Gastrocnemius medialis (tissue), 4 donors: ENCODE data around the gene HHEX. TPM values are rescaled to one million over a fixed set of nuclear protein-coding genes. Genes with fewer than 3 reads are reported as not detected.

Source experiments
- ATAC-seq, 2 donors: fragments of 150-250 bp; one replicate each; pipeline ENCODE4 v1.9.1; 2016
- DNase-seq, 2 donors: peaks; one replicate each; pipeline ENCODE4 v3.0.0-alpha.2; 2019
- H3K27ac ChIP-seq, 4 donors: fragments of 200-600 bp; sonication (generic); 1 replicate in 1 of 4; 2 replicates in 3 of 4; pipeline ENCODE4 v1.5.1; 2016 to 2018; ENCODE audit warnings: mild to moderate bottlenecking in 2 of 4, moderate library complexity in 1 of 4
- H3K27me3 ChIP-seq, 3 donors: fragments of 200-600 bp; sonication (generic) in 2 of 3; 1 replicate in 1 of 3; 2 replicates in 2 of 3; pipeline versions ENCODE4 v1.5.1 to v1.6.0; 2016 to 2019; ENCODE audit warnings: mild to moderate bottlenecking in 1 of 3, moderate library complexity in 1 of 3
- H3K36me3 ChIP-seq, 2 donors: fragments of 200-600 bp; sonication (generic) in 1 of 2; one replicate each; pipeline ENCODE4 v1.5.1; 2017 to 2018
- H3K4me1 ChIP-seq, 2 donors: fragments of 200-600 bp; sonication (generic) in 1 of 2; one replicate each; pipeline ENCODE4 v1.5.1; 2016 to 2017; ENCODE audit warnings: mild to moderate bottlenecking in 2 of 2
- H3K4me3 ChIP-seq, 4 donors: fragments of 200-600 bp; sonication (generic) in 3 of 4; 1 replicate in 1 of 4; 2 replicates in 3 of 4; pipeline ENCODE4 v1.5.1; 2016 to 2019; ENCODE audit warnings: mild to moderate bottlenecking in 2 of 4
- H3K9me3 ChIP-seq, 3 donors: fragments of 200-600 bp; sonication (generic) in 2 of 3; 1 replicate in 1 of 3; 2 replicates in 2 of 3; pipeline ENCODE4 v1.5.1; 2016 to 2019
- POLR2A ChIP-seq, 2 donors: fragments of 450-650 bp; IDR thresholded peaks; one replicate each; pipeline ENCODE4 v1.6.1; 2017; ENCODE audit warnings: antibody characterized with exemption in 2 of 2, mild to moderate bottlenecking in 2 of 2, moderate library complexity in 2 of 2
- in situ Hi-C, 4 donors: fragments of 200-750 bp; cut with MboI; loops; one replicate each; pipeline versions ENCODE4 v1.15.0 to v1.8.0; 2017; ENCODE audit warnings: low sequenced_read_pairs in 4 of 4
- intact Hi-C: fragments of 100-400 bp; cut with DNase I; formaldehyde crosslinking; loops from one replicate; pipeline ENCODE4 v1.15.1; 2023; ENCODE audit warnings: low total_unique reads
- total RNA-seq, 4 donors: library from RNA; depleted of rRNA; stranded (reverse); fragments of >200 nt; gene quantifications; one replicate each; pipeline versions ENCODE4 v1.1.0 to v1.2.3, GENCODE V29; 2016
- TF ChIP-seq, protein P1 (sequence below), 5 experiments: fragments of 450-650 bp in 3 of 5; fragments of 200-600 bp in 2 of 5; sonication (generic) in 2 of 5; IDR thresholded peaks in 4 of 5; conservative IDR thresholded peaks in 1 of 5; 1 replicate in 4 of 5; 2 replicates in 1 of 5; pipeline ENCODE4 v1.5.1; 2016 to 2019; ENCODE audit warnings: antibody characterized with exemption in 5 of 5, mild to moderate bottlenecking in 3 of 5, moderate library complexity in 3 of 5

HHEX gene
- total RNA-seq, 4 donors from 2014 or later = 0.82 to 1.8 (median 0.84) TPM; not detected in 1

DNA sequence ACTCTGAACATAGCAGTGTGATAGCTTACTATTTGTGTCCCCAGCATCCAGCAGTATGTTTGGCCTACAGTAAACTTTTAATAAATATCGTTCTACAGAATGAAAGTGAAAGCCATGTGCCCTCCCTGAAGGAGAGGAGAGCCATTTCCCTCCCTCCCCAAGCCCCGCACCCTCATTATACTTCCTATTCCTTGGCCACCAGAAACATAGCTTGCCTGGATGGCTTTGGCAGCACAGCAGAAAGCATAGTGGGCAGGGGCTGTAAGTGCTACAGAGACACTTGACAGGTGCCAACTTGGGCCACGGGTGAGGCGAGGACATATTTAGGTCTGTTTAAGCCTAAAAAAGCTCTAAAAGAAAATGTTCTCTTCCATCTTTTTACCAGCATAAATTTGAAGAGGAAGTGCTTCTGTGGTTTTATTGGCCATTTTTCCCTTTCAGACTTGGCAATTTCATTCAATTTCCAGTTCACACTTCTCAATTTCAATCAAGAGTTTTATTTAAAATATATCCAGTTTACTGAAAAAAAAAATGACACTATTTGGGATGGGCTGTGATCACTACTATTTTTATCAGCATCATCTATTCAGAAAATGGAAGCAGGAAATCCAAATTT is 12.7 kb downstream of the HHEX start:
- peaks cover 20 to 34% (median 26%) of the 10 kb centered on the region in 3 donors for H3K27me3 ChIP-seq

DNA sequence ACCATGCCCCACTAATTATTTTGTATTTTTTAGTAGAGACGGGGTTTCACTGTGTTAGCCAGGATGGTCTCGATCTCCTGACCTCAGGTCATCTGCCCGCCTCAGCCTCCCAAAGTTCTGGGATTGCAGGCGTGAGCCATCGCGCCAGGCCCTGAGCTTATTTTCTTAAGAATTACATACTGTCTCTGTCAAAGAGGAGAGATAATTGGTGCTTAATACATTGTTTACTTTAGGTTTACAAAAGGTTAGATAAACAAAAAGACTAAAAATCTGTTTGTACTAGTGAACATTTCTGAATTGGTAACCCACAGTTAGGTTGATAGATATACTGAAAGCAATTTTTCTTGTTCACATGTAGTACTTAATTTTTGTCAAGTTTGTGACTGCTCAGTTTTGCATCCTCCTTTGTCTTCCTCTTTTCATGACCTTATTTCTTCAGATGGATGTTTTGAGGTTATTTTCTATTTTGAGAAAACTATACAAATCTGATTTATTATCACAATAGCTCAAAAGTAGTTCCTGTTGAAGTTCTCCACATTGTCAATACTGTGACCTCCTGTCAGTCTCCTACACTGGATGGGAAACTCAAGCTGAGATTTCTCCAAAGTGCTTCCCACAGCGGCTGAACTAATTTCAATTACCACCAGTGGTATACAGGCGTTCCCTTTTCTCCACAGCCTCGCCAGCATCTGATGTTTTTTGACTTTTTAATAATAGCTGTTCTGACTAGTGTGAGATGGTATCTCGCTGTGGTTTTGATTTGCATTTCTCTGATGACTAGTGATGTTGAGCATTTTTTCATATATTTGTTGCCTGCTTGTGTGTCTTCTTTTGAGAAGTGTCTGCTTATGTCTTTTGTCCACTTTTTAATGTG is 22.5 kb downstream of the HHEX start:
- H3K4me1 ChIP-seq = no peaks in the 10 kb centered on the region
- no peak for DNase-seq

More for the DNA sequence above, 12.7 kb downstream of the HHEX start:
- DNase-seq (no peak), ATAC-seq (no peak)
- in situ Hi-C loops = no loop called here
- no peaks in the 10 kb centered on the region for H3K9me3 ChIP-seq
- no peak overlapping the region for H3K27ac ChIP-seq
- no peaks in the 10 kb centered on the region for H3K36me3 ChIP-seq
- no peak for TF ChIP-seq POLR2A (IDR thresholded peaks at IDR 0.05)
- TF ChIP-seq, protein P1, sequence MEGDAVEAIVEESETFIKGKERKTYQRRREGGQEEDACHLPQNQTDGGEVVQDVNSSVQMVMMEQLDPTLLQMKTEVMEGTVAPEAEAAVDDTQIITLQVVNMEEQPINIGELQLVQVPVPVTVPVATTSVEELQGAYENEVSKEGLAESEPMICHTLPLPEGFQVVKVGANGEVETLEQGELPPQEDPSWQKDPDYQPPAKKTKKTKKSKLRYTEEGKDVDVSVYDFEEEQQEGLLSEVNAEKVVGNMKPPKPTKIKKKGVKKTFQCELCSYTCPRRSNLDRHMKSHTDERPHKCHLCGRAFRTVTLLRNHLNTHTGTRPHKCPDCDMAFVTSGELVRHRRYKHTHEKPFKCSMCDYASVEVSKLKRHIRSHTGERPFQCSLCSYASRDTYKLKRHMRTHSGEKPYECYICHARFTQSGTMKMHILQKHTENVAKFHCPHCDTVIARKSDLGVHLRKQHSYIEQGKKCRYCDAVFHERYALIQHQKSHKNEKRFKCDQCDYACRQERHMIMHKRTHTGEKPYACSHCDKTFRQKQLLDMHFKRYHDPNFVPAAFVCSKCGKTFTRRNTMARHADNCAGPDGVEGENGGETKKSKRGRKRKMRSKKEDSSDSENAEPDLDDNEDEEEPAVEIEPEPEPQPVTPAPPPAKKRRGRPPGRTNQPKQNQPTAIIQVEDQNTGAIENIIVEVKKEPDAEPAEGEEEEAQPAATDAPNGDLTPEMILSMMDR (IDR thresholded peaks at IDR 0.05 in 4 of 5, conservative IDR thresholded peaks at IDR 0.05 in 1 of 5) = no peak
- H3K4me1 ChIP-seq = peaks cover 0 to 8% of the 10 kb centered on the region in 2 donors
- H3K4me3 ChIP-seq = no peak overlapping the region
- intact Hi-C loops = no loop called here

DNA sequence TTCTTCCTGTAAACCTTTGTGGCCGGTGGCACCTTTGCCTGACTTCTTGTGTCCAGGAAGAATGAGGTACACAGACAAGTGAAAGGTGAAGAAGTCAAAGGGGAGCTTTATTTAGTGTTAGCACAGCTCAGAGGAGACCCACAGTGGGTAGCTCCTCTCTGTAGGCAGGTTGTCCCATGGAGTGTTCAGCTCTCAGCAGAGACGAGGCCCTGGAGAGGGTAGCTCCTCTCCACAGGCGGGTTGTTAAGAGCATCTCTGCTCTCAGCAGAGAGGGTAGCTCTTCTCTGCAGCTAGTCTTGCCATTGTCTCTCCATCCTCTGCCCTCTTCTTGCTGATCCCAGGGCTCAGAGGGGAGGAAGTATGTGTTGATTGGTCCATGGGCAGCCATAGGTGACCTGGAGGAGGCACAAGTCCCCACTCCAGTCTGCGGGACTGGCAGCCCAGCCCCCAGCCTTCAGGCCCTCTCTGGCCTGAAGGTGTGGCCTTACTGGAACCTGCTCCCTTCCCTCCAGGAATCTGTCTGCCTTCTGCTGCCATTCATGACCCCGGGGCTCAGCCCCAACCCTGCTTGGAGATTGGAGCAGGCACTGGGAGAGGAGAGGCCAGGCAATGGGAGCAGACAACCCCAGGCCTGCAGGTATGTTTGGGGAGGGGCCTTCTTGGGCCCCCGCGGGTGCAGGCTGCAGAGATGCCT is 24.5 kb downstream of the HHEX start:
- Histone ChIP-seq H3K36me3 (no peaks in the 10 kb centered on the region), H3K4me1 (no peaks in the 10 kb centered on the region), H3K4me3 (no peak overlapping the region), H3K27ac (no peak overlapping the region), H3K9me3 (no peaks in the 10 kb centered on the region), H3K27me3 (peaks cover 0 to 2% (median 0%) of the 10 kb centered on the region in 3 donors)
- DNase-seq (no peak), ATAC-seq (no peak)
- intact Hi-C loops (no loop called here), in situ Hi-C loops (no loop called here)
- TF ChIP-seq, protein P1 (IDR thresholded peaks at IDR 0.05 in 4 of 5, conservative IDR thresholded peaks at IDR 0.05 in 1 of 5) = no peak

More for the DNA sequence above, 22.5 kb downstream of the HHEX start:
- in situ Hi-C loops = no loop called here
- no peak for ATAC-seq
- no peaks in the 10 kb centered on the region for H3K27me3 ChIP-seq
- intact Hi-C loops = no loop called here
- no peak overlapping the region for H3K4me3 ChIP-seq
- H3K36me3 ChIP-seq = no peaks in the 10 kb centered on the region
- TF ChIP-seq POLR2A (IDR thresholded peaks at IDR 0.05) = no peak
- TF ChIP-seq, protein P1 (IDR thresholded peaks at IDR 0.05 in 4 of 5, conservative IDR thresholded peaks at IDR 0.05 in 1 of 5) = no peak
- H3K27ac ChIP-seq = no peak overlapping the region
- H3K9me3 ChIP-seq = no peaks in the 10 kb centered on the region

DNA sequence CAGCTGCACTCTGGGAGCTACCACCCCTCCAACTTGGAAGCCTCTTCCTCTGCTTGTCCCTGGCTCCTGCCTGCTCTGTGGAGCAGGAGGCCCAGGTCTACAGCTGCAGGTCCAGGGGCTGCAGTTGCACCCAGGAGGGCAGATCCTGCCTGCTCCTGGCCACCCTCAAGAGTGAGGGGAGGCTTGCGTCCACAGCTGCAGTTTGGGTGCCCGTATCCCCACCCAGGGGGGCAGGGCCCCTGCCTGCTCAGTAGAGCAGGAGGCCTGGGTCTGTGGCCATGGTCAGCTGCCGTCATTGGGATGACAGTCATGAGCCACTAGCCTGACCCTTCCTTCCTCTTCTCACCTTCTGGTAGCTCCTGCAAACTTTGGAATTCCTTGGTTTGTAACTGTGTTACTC is 25.1 kb downstream of the HHEX start:
- in situ Hi-C loops = no loop called here

More for the DNA sequence above, 25.1 kb downstream of the HHEX start:
- intact Hi-C loops = no loop called here
- H3K36me3 ChIP-seq = no peaks in the 10 kb centered on the region
- H3K27ac ChIP-seq = no peak overlapping the region
- DNase-seq = no peak
- peaks cover 0 to 2% (median 0%) of the 10 kb centered on the region in 3 donors for H3K27me3 ChIP-seq
- no peaks in the 10 kb centered on the region for H3K9me3 ChIP-seq
- H3K4me1 ChIP-seq = no peaks in the 10 kb centered on the region
- TF ChIP-seq POLR2A (IDR thresholded peaks at IDR 0.05) = no peak
- TF ChIP-seq, protein P1 (IDR thresholded peaks at IDR 0.05 in 4 of 5, conservative IDR thresholded peaks at IDR 0.05 in 1 of 5) = no peak
- no peak overlapping the region for H3K4me3 ChIP-seq
- no peak for ATAC-seq
